GM23338 (cell line): ENCODE data around the gene FRYL. TPM values are rescaled to one million over a fixed set of nuclear protein-coding genes. Genes with fewer than 3 reads are reported as not detected.

Source experiments
- ATAC-seq: fragments of 200-7000 bp; cut with Tn5 transposase; 3 replicates; pipeline ENCODE4 v1.9.1; 2020
- DNase-seq: peaks from one replicate; pipeline ENCODE4 v3.0.0-alpha.2; 2015; ENCODE audit warnings: low spot score
- H2AFZ ChIP-seq: fragments of 200-600 bp; sonication (generic); 2 replicates; pipeline ENCODE4 v1.8.0; 2016; ENCODE audit warnings: antibody characterized with exemption, mild to moderate bottlenecking, moderate library complexity
- H3F3A ChIP-seq: fragments of 200-600 bp; sonication (generic); replicated peaks from 2 replicates; pipeline ENCODE4 v1.8.0; 2017; ENCODE audit warnings: antibody characterized with exemption, mixed run types, low read depth
- H3K27ac ChIP-seq: fragments of 200-600 bp; sonication (generic); 2 replicates; pipeline ENCODE4 v1.6.1; 2016; ENCODE audit warnings: low read depth
- H3K27me3 ChIP-seq: fragments of 200-600 bp; sonication (generic); 2 replicates; pipeline ENCODE4 v1.8.0; 2016; ENCODE audit warnings: mild to moderate bottlenecking, mixed run types, moderate library complexity; ENCODE audit not compliant: insufficient read depth
- H3K36me3 ChIP-seq: fragments of 200-600 bp; sonication (generic); 2 replicates; pipeline ENCODE4 v1.8.0; 2016; ENCODE audit warnings: mild to moderate bottlenecking; ENCODE audit not compliant: insufficient read depth
- H3K4me1 ChIP-seq: fragments of 200-600 bp; sonication (generic); 2 replicates; pipeline ENCODE4 v1.8.0; 2016; ENCODE audit warnings: mild to moderate bottlenecking, moderate library complexity; ENCODE audit not compliant: insufficient read depth
- H3K4me2 ChIP-seq: fragments of 200-600 bp; sonication (generic); 2 replicates; pipeline ENCODE4 v1.7.1; 2017; ENCODE audit warnings: mixed run types
- H3K4me3 ChIP-seq: fragments of 200-600 bp; sonication (generic); 2 replicates; pipeline ENCODE4 v1.6.1; 2016; ENCODE audit warnings: mixed run types
- H3K79me2 ChIP-seq: fragments of 200-600 bp; sonication (generic); replicated peaks from 2 replicates; pipeline ENCODE4 v1.8.0; 2017; ENCODE audit warnings: mild to moderate bottlenecking; ENCODE audit not compliant: insufficient read depth
- H3K9me2 ChIP-seq: fragments of 200-600 bp; sonication (generic); 2 replicates; pipeline ENCODE4 v1.8.0; 2017; ENCODE audit not compliant: insufficient read depth
- H4K20me1 ChIP-seq: fragments of 200-600 bp; sonication (generic); replicated peaks from 2 replicates; pipeline ENCODE4 v1.8.0; 2017; ENCODE audit warnings: mild to moderate bottlenecking; ENCODE audit not compliant: insufficient read depth
- H3K27ac Mint-ChIP-seq: 2 replicates; pipeline ENCODE4 v1.8.0; 2020; ENCODE audit warnings: inconsistent platforms, mild to moderate bottlenecking, moderate library complexity, mixed read lengths
- H3K27me3 Mint-ChIP-seq: 3 replicates; pipeline ENCODE4 v1.8.0; 2022; ENCODE audit warnings: low read depth, mild to moderate bottlenecking, moderate library complexity, mixed read lengths, inconsistent platforms; ENCODE audit not compliant: insufficient read depth, poor library complexity
- H3K36me3 Mint-ChIP-seq: 3 replicates; pipeline ENCODE4 v1.8.0; 2021; ENCODE audit warnings: low read depth, mild to moderate bottlenecking, inconsistent platforms, moderate library complexity, mixed read lengths
- H3K4me1 Mint-ChIP-seq: 3 replicates; pipeline ENCODE4 v1.8.0; 2020; ENCODE audit warnings: mild to moderate bottlenecking, inconsistent platforms, mixed read lengths
- H3K4me3 Mint-ChIP-seq: 3 replicates; pipeline ENCODE4 v1.8.0; 2021; ENCODE audit warnings: moderate library complexity, mild to moderate bottlenecking, inconsistent platforms, mixed read lengths
- H3K9me3 Mint-ChIP-seq: 3 replicates; pipeline ENCODE4 v1.8.0; 2020; ENCODE audit warnings: moderate library complexity, mild to moderate bottlenecking, inconsistent platforms, mixed read lengths
- CREB1 ChIP-seq: fragments of 250-450 bp; sonication (Bioruptor Pico); IDR thresholded peaks from 2 replicates; pipeline ENCODE4 v1.5.0; 2020; ENCODE audit warnings: low read depth, mild to moderate bottlenecking, moderate library complexity
- NANOG ChIP-seq: IDR thresholded peaks from 2 replicates; pipeline ENCODE4 v1.6.1; 2016; ENCODE audit warnings: antibody characterized with exemption, borderline replicate concordance
- ZNF114 ChIP-seq: fragments of 250-450 bp; sonication (Bioruptor Pico); IDR thresholded peaks from 2 replicates; pipeline ENCODE4 v1.5.0; 2020; ENCODE audit warnings: mild to moderate bottlenecking, moderate library complexity
- ZNF331 ChIP-seq: fragments of 250-450 bp; sonication (Bioruptor Pico); IDR thresholded peaks from 2 replicates; pipeline ENCODE4 v1.5.0; 2020; ENCODE audit warnings: low read depth, mild to moderate bottlenecking, moderate library complexity
- ZNF462 ChIP-seq: fragments of 250-450 bp; sonication (Bioruptor Pico); IDR thresholded peaks from 2 replicates; pipeline ENCODE4 v1.5.0; 2020; ENCODE audit warnings: mild to moderate bottlenecking, moderate library complexity
- polyA plus RNA-seq: library from polyadenylated mRNA; unstranded; fragments of >200 nt; fragmentation: Nextera tagmentation; extraction: Ambion mirVana; gene quantifications from 2 replicates; pipeline ENCODE4 v1.2.1, GENCODE V29; 2016
- total RNA-seq: library from RNA; depleted of rRNA; stranded (reverse); fragments of >200 nt; shearing (Covaris generic); gene quantifications from 2 replicates; pipeline ENCODE4 v1.2.3, GENCODE V29; 2014
- TF ChIP-seq, protein P1 (sequence below): IDR thresholded peaks from one replicate; pipeline ENCODE4 v1.6.1; 2018; ENCODE audit warnings: antibody characterized with exemption; ENCODE audit not compliant: unreplicated experiment
- TF ChIP-seq, protein P2 (sequence below), 2 experiments: fragments of 200-600 bp in 1 of 2; sonication (generic) in 1 of 2; conservative IDR thresholded peaks; 2 replicates each; pipeline versions ENCODE4 v1.5.1 to v1.6.1; 2016 to 2017; ENCODE audit warnings: antibody characterized with exemption in 2 of 2, low read depth in 2 of 2, mild to moderate bottlenecking in 2 of 2, moderate library complexity in 1 of 2

The FRYL gene
- total and polyA plus RNA-seq, 2 experiments from 2014 or later = 30.7 to 53.3 TPM

GRCh38 chr4:48708610-48709009 is 71.5 kb downstream of the FRYL start:
- no peak overlapping the region for H3K4me3 Mint-ChIP-seq
- TF ChIP-seq, protein P1, sequence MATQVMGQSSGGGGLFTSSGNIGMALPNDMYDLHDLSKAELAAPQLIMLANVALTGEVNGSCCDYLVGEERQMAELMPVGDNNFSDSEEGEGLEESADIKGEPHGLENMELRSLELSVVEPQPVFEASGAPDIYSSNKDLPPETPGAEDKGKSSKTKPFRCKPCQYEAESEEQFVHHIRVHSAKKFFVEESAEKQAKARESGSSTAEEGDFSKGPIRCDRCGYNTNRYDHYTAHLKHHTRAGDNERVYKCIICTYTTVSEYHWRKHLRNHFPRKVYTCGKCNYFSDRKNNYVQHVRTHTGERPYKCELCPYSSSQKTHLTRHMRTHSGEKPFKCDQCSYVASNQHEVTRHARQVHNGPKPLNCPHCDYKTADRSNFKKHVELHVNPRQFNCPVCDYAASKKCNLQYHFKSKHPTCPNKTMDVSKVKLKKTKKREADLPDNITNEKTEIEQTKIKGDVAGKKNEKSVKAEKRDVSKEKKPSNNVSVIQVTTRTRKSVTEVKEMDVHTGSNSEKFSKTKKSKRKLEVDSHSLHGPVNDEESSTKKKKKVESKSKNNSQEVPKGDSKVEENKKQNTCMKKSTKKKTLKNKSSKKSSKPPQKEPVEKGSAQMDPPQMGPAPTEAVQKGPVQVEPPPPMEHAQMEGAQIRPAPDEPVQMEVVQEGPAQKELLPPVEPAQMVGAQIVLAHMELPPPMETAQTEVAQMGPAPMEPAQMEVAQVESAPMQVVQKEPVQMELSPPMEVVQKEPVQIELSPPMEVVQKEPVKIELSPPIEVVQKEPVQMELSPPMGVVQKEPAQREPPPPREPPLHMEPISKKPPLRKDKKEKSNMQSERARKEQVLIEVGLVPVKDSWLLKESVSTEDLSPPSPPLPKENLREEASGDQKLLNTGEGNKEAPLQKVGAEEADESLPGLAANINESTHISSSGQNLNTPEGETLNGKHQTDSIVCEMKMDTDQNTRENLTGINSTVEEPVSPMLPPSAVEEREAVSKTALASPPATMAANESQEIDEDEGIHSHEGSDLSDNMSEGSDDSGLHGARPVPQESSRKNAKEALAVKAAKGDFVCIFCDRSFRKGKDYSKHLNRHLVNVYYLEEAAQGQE = no peak
- TF ChIP-seq CREB1 (CRISPR knock-in tag) (no peak), ZNF462 (no peak), ZNF331 (CRISPR knock-in tag) (no peak), ZNF114 (CRISPR knock-in tag) (no peak), NANOG (no peak)
- TF ChIP-seq, protein P2, sequence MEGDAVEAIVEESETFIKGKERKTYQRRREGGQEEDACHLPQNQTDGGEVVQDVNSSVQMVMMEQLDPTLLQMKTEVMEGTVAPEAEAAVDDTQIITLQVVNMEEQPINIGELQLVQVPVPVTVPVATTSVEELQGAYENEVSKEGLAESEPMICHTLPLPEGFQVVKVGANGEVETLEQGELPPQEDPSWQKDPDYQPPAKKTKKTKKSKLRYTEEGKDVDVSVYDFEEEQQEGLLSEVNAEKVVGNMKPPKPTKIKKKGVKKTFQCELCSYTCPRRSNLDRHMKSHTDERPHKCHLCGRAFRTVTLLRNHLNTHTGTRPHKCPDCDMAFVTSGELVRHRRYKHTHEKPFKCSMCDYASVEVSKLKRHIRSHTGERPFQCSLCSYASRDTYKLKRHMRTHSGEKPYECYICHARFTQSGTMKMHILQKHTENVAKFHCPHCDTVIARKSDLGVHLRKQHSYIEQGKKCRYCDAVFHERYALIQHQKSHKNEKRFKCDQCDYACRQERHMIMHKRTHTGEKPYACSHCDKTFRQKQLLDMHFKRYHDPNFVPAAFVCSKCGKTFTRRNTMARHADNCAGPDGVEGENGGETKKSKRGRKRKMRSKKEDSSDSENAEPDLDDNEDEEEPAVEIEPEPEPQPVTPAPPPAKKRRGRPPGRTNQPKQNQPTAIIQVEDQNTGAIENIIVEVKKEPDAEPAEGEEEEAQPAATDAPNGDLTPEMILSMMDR (conservative IDR thresholded peaks at IDR 0.05; ENCODE audit: low read depth in 2 of 2) = no peak
- H3K4me1 Mint-ChIP-seq = peaks cover 8% of the 10 kb centered on the region
- no peak overlapping the region for H3K27ac ChIP-seq
- H3K9me3 Mint-ChIP-seq = peaks cover 30% of the 10 kb centered on the region
- H3K4me3 ChIP-seq = no peak overlapping the region
- H3K79me2 ChIP-seq = peaks cover 64% of the 10 kb centered on the region
- H3F3A ChIP-seq = no peaks in the 10 kb centered on the region
- H3K36me3 ChIP-seq = 0 out of 2 replicates have a peak, but pooled peaks cover 4% of the 10 kb centered on the region
- H3K27me3 ChIP-seq = no peaks in the 10 kb centered on the region
- no peaks in the 10 kb centered on the region for H3K9me2 ChIP-seq
- no peaks in the 10 kb centered on the region for H4K20me1 ChIP-seq
- ATAC-seq = no peak
- DNase-seq = no peak
- H3K36me3 Mint-ChIP-seq = peaks cover 55% of the 10 kb centered on the region
- peaks cover 15% of the 10 kb centered on the region for H3K4me1 ChIP-seq
- no peak overlapping the region for H2AFZ ChIP-seq
- H3K4me2 ChIP-seq = no peak overlapping the region
- no peak overlapping the region for H3K27ac Mint-ChIP-seq
- peaks cover 5% of the 10 kb centered on the region for H3K27me3 Mint-ChIP-seq
